ENCODE results near the gene TBC1D14. TPM values are rescaled to one million over a fixed set of nuclear protein-coding genes. Genes with fewer than 3 reads are reported as not detected.

TBC1D14 gene
- total and polyA plus RNA-seq, 9 of the 15 experiments (the other 6 are each of a cell fraction or from before 2014, with no cell fraction given), result 2.1 to 59.6 (median 44.8) TPM

DNA sequence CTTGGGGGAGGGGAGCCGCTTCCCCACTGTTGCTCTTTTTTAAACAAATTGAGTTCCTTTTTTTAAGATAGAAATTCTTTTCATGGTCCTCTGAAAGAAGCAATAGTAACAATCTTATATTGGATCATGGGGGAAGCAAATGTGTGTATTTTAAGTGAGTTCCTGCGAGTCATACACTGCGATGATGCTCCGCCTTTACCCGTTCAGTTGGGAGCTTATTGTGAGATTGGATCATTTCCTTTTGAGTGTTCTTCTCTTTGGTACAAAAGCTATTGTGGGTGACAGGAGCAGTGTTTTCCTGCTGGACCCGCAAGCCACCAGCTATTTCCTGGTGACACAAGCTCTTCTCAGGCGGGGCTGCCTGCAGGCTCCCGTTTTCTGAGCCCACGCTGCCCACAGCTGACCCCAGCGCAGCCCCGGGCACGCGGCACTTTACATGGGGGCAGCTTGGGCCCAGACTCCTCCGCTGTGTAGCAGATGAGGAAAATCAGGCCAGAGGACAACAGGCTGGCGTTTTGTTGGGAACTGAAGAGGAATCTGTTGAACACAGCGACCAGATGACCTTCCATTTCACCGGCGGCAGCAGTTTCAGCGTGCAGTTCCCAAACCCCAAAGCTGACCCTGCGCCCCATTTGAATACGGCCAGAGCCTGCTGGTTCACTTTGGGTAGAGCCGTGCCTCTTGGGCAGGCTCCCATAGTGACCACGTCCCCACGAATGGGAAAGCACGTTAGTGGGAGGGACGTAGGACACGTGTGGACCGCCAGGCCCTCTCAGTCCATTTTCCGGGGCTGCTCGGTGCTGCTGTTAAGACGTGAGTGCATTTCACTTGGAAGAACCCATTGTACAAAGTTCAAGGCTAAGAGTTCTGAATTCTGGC, 145.7 kb downstream of the TBC1D14 start:
- DNase-seq (ENCODE audit: extremely low read depth in 1 of 4, low spot score in 3 of 4) (no peak), ATAC-seq (no peak), FAIRE-seq (no peak)
- in situ Hi-C loops (cut with MboI) (no loop called here), intact Hi-C loops (cut with micrococcal nuclease) (no loop called here)
- H3K27me3 ChIP-seq (ENCODE audit: control insufficient read depth in 2 of 2, insufficient read depth in 2 of 2, low read length in 2 of 2), result no peaks in the 10 kb centered on the region
- H3K4me2 ChIP-seq (ENCODE audit: insufficient read depth, low read length), result no peak overlapping the region
- TF ChIP-seq RBFOX2 (IDR thresholded peaks at IDR 0.05; ENCODE audit: low read depth, low read length) (0 out of 2 replicates have a peak, but pooled peaks have one; percentile 27), POLR2G (IDR thresholded peaks at IDR 0.05; ENCODE audit: low read depth, low read length) (0 out of 2 replicates have a peak, but pooled peaks have one; percentile 21)
- TF ChIP-seq, protein P1, sequence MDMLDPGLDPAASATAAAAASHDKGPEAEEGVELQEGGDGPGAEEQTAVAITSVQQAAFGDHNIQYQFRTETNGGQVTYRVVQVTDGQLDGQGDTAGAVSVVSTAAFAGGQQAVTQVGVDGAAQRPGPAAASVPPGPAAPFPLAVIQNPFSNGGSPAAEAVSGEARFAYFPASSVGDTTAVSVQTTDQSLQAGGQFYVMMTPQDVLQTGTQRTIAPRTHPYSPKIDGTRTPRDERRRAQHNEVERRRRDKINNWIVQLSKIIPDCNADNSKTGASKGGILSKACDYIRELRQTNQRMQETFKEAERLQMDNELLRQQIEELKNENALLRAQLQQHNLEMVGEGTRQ (CRISPR knock-in tag; IDR thresholded peaks at IDR 0.05), result no peak
- no peaks in the 10 kb centered on the region for H3K9me3 ChIP-seq (replicated peaks; ENCODE audit: control insufficient read depth, insufficient read depth, low read depth, low read length)
- CTCF ChIA-PET (ENCODE audit: low intra/inter-chr PET ratio), result no interaction called here
- H3K9me1 ChIP-seq (ENCODE audit: control insufficient read depth, insufficient read depth, low read length), result peaks cover 6% of the 10 kb centered on the region
- no peak overlapping the region for H2AFZ ChIP-seq (ENCODE audit: low read depth, low read length)
- H3K9ac ChIP-seq (ENCODE audit: insufficient read depth in 1 of 2, low read depth in 2 of 2, low read length in 2 of 2), result no peak overlapping the region
- no TSS peak for BruUV-seq (replicated peaks)
- H3K36me3 ChIP-seq (ENCODE audit: control insufficient read depth, insufficient read depth, low read length), result peaks cover 67% of the 10 kb centered on the region; the same call in 2 of the 3 replicates
- H4K20me1 ChIP-seq (replicated peaks; ENCODE audit: control insufficient read depth, insufficient read depth, low read length), result peaks cover 5% of the 10 kb centered on the region; the same call in 1 of the 2 replicates
- no peak overlapping the region for H3K27ac ChIP-seq (ENCODE audit: extremely low read depth, low read depth, low read length)
- H3K4me1 ChIP-seq (replicated peaks in 1 of 2; ENCODE audit: control insufficient read depth in 2 of 2, insufficient read depth in 2 of 2, low read length in 2 of 2), result peaks cover 4 to 37% of the 10 kb centered on the region in 2 experiments; a peak in 4 of 5 replicates
- WGBS (ENCODE audit: insufficient coverage, low coverage, missing lambda C conversion rate), result 90% methylated on average over 30 of the region's 31 CpGs
- no peak overlapping the region for H3K4me3 ChIP-seq
- H3K79me2 ChIP-seq (ENCODE audit: control insufficient read depth, insufficient read depth, low read length), result peaks cover 8% of the 10 kb centered on the region; the same call in 1 of the 3 replicates
- POLR2A ChIA-PET, result interaction anchor here (0.6 to 3.5 kb wide), 5 partner anchors 8 to 83 kb away, joined by 3 to 24 read pairs (median 5); partner anchors contain the start of gene GRPEL1

Measured in K562 (cell line).